Measurements from ENCODE around the gene RPA4. TPM values are rescaled to one million over a fixed set of nuclear protein-coding genes. Genes with fewer than 3 reads are reported as not detected.

The RPA4 gene
- total RNA-seq, 4 donors from 2014 or later: 3.2 to 5.6 (median 4.1) TPM

DNA sequence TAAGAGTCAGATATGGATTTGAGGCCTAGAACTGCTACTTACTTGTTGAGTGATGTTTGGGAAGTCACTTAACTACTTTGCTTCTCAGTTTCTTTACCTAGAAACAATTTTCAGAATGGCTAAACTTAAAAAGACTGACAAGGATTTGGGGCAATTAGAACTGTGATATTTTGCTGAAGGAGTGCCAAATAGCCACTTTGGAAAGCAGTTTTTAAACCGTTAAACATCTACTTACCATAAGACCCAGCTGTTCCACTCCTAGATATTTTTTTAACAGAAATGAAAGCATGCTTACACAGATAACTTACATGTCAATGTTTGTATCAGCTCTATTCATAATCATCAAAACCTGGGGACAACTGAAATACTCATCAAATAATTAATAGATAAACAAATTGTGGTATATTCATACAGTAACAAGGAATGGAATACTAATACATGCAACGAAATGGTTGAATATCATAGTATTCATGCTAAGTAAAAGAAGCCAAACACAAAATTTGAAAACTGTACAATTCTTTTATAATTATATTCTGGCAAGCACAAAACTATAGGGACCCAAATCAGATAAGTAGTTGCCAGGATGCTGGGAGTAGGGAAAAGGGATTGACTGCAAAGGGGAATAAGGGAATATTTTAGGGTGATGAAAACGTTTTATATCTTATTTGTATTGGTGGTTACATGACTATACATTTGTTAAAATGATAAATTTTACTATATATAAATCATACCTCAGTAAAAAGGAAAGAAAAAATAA lies 24.0 kb downstream of the RPA4 start:
- DNase-seq (ENCODE audit: low spot score): no peak
- no peak for ATAC-seq (ENCODE audit: low FRiP score)
- TF ChIP-seq, protein P1, sequence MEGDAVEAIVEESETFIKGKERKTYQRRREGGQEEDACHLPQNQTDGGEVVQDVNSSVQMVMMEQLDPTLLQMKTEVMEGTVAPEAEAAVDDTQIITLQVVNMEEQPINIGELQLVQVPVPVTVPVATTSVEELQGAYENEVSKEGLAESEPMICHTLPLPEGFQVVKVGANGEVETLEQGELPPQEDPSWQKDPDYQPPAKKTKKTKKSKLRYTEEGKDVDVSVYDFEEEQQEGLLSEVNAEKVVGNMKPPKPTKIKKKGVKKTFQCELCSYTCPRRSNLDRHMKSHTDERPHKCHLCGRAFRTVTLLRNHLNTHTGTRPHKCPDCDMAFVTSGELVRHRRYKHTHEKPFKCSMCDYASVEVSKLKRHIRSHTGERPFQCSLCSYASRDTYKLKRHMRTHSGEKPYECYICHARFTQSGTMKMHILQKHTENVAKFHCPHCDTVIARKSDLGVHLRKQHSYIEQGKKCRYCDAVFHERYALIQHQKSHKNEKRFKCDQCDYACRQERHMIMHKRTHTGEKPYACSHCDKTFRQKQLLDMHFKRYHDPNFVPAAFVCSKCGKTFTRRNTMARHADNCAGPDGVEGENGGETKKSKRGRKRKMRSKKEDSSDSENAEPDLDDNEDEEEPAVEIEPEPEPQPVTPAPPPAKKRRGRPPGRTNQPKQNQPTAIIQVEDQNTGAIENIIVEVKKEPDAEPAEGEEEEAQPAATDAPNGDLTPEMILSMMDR (IDR thresholded peaks at IDR 0.05): no peak

- DNase-seq (ENCODE audit: low spot score): no peak
- no peak for ATAC-seq (ENCODE audit: low FRiP score)
- TF ChIP-seq, protein P1 (IDR thresholded peaks at IDR 0.05): no peak
These were observed 25.6 kb downstream of the RPA4 start for GRCh38 chrX:96909291-96909690.

- TF ChIP-seq, protein P1 (IDR thresholded peaks at IDR 0.05): no peak
- ATAC-seq (ENCODE audit: low FRiP score): no peak
- DNase-seq (ENCODE audit: low spot score): no peak
These were observed 35.2 kb downstream of the RPA4 start for GRCh38 chrX:96918864-96919263.

- no peak for ATAC-seq (ENCODE audit: low FRiP score)
- TF ChIP-seq, protein P1 (IDR thresholded peaks at IDR 0.05): no peak
- DNase-seq (ENCODE audit: low spot score): no peak
These were observed 36.0 kb downstream of the RPA4 start for GRCh38 chrX:96919672-96920071.

GRCh38 chrX:96924581-96924980 lies 40.9 kb downstream of the RPA4 start:
- no peak for DNase-seq (ENCODE audit: low spot score)
- ATAC-seq (ENCODE audit: low FRiP score): no peak
- TF ChIP-seq, protein P1 (IDR thresholded peaks at IDR 0.05): no peak

GRCh38 chrX:96929036-96929435 lies 45.3 kb downstream of the RPA4 start:
- TF ChIP-seq, protein P1 (IDR thresholded peaks at IDR 0.05): no peak
- ATAC-seq (ENCODE audit: low FRiP score) (no peak), DNase-seq (ENCODE audit: low spot score) (no peak)

Other genes with a start within 250 kb of the RPA4 start
- 10 to 100 TPM; 36.6 to 78.3 (median 41.4) TPM for gene DIAPH2, start 199.1 kb upstream of the RPA4 start, total RNA-seq

Data from omental fat pad (tissue), 4 donors.